ACC112 (cell line): ENCODE measurements around the gene ADAMTS7.
A peak's percentile ranks its signal among the peaks of the same experiment; 100 is the strongest.
"Not testable (repeated sequence)": the region's sequence is repeated elsewhere in the genome, so short reads cannot be mapped to it uniquely, and the experiment has no call there.

ENCODE experiments used
- H2AFZ ChIP-seq: fragments of 200-600 bp; sonication (generic); one replicate; pipeline ENCODE4 v1.6.0; 2017; ENCODE audit warnings: antibody characterized with exemption, low read length; ENCODE audit not compliant: unreplicated experiment
- H3K27ac ChIP-seq: fragments of 200-600 bp; sonication (generic); 2 replicates; pipeline ENCODE4 v1.5.1; 2014; ENCODE audit warnings: low read depth, mild to moderate bottlenecking, antibody characterized with exemption, low read length, moderate library complexity
- H3K27me3 ChIP-seq: fragments of 200-600 bp; sonication (generic); 2 replicates; pipeline ENCODE4 v1.6.1; 2014; ENCODE audit warnings: mild to moderate bottlenecking, antibody characterized with exemption, low read length, moderate library complexity, mixed read lengths; ENCODE audit not compliant: insufficient read depth
- H3K36me3 ChIP-seq: fragments of 200-600 bp; sonication (generic); 2 replicates; pipeline ENCODE4 v1.6.1; 2016; ENCODE audit warnings: mild to moderate bottlenecking, antibody characterized with exemption, low read length, moderate library complexity, mixed read lengths; ENCODE audit not compliant: insufficient read depth
- H3K4me1 ChIP-seq: fragments of 200-600 bp; sonication (generic); one replicate; pipeline ENCODE4 v1.6.1; 2016; ENCODE audit warnings: low read length, mixed read lengths; ENCODE audit not compliant: insufficient read depth, unreplicated experiment, control insufficient read depth
- H3K4me3 ChIP-seq: fragments of 200-600 bp; sonication (generic); 2 replicates; pipeline ENCODE4 v1.5.1; 2014; ENCODE audit warnings: mild to moderate bottlenecking, low read depth, low read length
- H3K79me2 ChIP-seq: fragments of 200-600 bp; sonication (generic); one replicate; pipeline ENCODE4 v1.6.0; 2016; ENCODE audit warnings: low read length; ENCODE audit not compliant: control insufficient read depth, unreplicated experiment, insufficient read depth

The ADAMTS7 gene

GRCh38 chr15:78764340-78765153, 46.7 kb downstream of the ADAMTS7 start:
- H3K27me3 ChIP-seq, H3K36me3 ChIP-seq, H2AFZ ChIP-seq, H3K79me2 ChIP-seq, H3K4me3 ChIP-seq, H3K27ac ChIP-seq: not testable (repeated sequence)
- peaks cover 19% of the 10 kb centered on the region for H3K4me1 ChIP-seq

GRCh38 chr15:78763796-78764241, 47.4 kb downstream of the ADAMTS7 start:
- Histone ChIP-seq H3K4me1 (peaks cover 19% of the 10 kb centered on the region), H3K36me3 (no peaks in the 10 kb centered on the region), H2AFZ (no peak overlapping the region), H3K4me3 (no peak overlapping the region), H3K27me3 (no peaks in the 10 kb centered on the region), H3K27ac (no peak overlapping the region), H3K79me2 (no peaks in the 10 kb centered on the region)

GRCh38 chr15:78762985-78763795, 48.1 kb downstream of the ADAMTS7 start:
- H3K36me3 ChIP-seq: no peaks in the 10 kb centered on the region
- no peak overlapping the region for H3K27ac ChIP-seq
- peaks cover 19% of the 10 kb centered on the region for H3K4me1 ChIP-seq
- no peak overlapping the region for H3K4me3 ChIP-seq
- no peak overlapping the region for H2AFZ ChIP-seq
- no peaks in the 10 kb centered on the region for H3K79me2 ChIP-seq
- no peaks in the 10 kb centered on the region for H3K27me3 ChIP-seq

- H3K36me3 ChIP-seq, H3K27me3 ChIP-seq, H3K4me3 ChIP-seq, H2AFZ ChIP-seq, H3K27ac ChIP-seq, H3K79me2 ChIP-seq: not testable (repeated sequence)
- peaks cover 26% of the 10 kb centered on the region for H3K4me1 ChIP-seq
These were observed 48.8 kb downstream of the ADAMTS7 start for GRCh38 chr15:78762386-78762961.

GRCh38 chr15:78761891-78762385, 49.3 kb downstream of the ADAMTS7 start:
- H2AFZ ChIP-seq: no peak overlapping the region
- no peak overlapping the region for H3K4me3 ChIP-seq
- no peak overlapping the region for H3K27ac ChIP-seq
- no peaks in the 10 kb centered on the region for H3K27me3 ChIP-seq
- H3K4me1 ChIP-seq: peaks cover 30% of the 10 kb centered on the region
- no peaks in the 10 kb centered on the region for H3K79me2 ChIP-seq
- no peaks in the 10 kb centered on the region for H3K36me3 ChIP-seq

GRCh38 chr15:78761475-78761874, 49.8 kb downstream of the ADAMTS7 start:
- not testable (repeated sequence) for H2AFZ ChIP-seq, H3K36me3 ChIP-seq, H3K27me3 ChIP-seq, H3K4me3 ChIP-seq, H3K27ac ChIP-seq, H3K79me2 ChIP-seq
- peaks cover 32% of the 10 kb centered on the region for H3K4me1 ChIP-seq

- no peaks in the 10 kb centered on the region for H3K79me2 ChIP-seq
- peaks cover 35% of the 10 kb centered on the region for H3K4me1 ChIP-seq
- no peaks in the 10 kb centered on the region for H3K27me3 ChIP-seq
- no peak overlapping the region for H2AFZ ChIP-seq
- H3K36me3 ChIP-seq: no peaks in the 10 kb centered on the region
- no peak overlapping the region for H3K4me3 ChIP-seq
- H3K27ac ChIP-seq: no peak overlapping the region
These were observed 50.2 kb downstream of the ADAMTS7 start for GRCh38 chr15:78761020-78761419.

GRCh38 chr15:78760091-78760882, 51.0 kb downstream of the ADAMTS7 start:
- Histone ChIP-seq H3K27ac (peak overlapping the region; percentile 43; the same call in 1 of the 2 replicates), H3K4me1 (peaks cover 36% of the 10 kb centered on the region)
- not testable (repeated sequence) for H3K36me3 ChIP-seq, H2AFZ ChIP-seq, H3K27me3 ChIP-seq, H3K4me3 ChIP-seq, H3K79me2 ChIP-seq

GRCh38 chr15:78759361-78759998, 51.8 kb downstream of the ADAMTS7 start:
- H3K4me1 ChIP-seq: peaks cover 36% of the 10 kb centered on the region
- not testable (repeated sequence) for H3K27me3 ChIP-seq, H3K36me3 ChIP-seq, H2AFZ ChIP-seq, H3K4me3 ChIP-seq, H3K79me2 ChIP-seq
- peak overlapping the region; percentile 43; the same call in 1 of the 2 replicates for H3K27ac ChIP-seq
